Spleen (tissue), 11 donors: Measurements from ENCODE around the gene LRRC59. TPM values are rescaled to one million over a fixed set of nuclear protein-coding genes. Genes with fewer than 3 reads are reported as not detected.
A peak's percentile ranks its signal among the peaks of the same experiment; 100 is the strongest.

Experiments
- DNase-seq: peaks from one replicate; pipeline ENCODE4 v3.0.0-alpha.2; 2020
- H3K27ac ChIP-seq, 8 donors: fragments of 200-600 bp; sonication (generic) in 7 of 8; 1 replicate in 4 of 8; 2 replicates in 4 of 8; pipeline versions ENCODE4 v1.5.0 to v1.8.0; 2016 to 2021; ENCODE audit warnings: inconsistent platforms in 4 of 8, mild to moderate bottlenecking in 4 of 8, moderate library complexity in 1 of 8
- H3K27me3 ChIP-seq, 7 donors: fragments of 200-600 bp; sonication (generic) in 6 of 7; replicated peaks in 1 of 7; 1 replicate in 4 of 7; 2 replicates in 3 of 7; pipeline versions ENCODE4 v1.5.0 to v1.8.0; 2016 to 2021; ENCODE audit warnings: inconsistent platforms in 3 of 7, mild to moderate bottlenecking in 1 of 7
- H3K36me3 ChIP-seq, 6 donors: fragments of 200-600 bp; sonication (generic) in 5 of 6; 1 replicate in 4 of 6; 2 replicates in 2 of 6; pipeline versions ENCODE4 v1.5.0 to v1.8.0; 2016 to 2021; ENCODE audit warnings: inconsistent platforms in 2 of 6
- H3K4me1 ChIP-seq, 6 donors: fragments of 200-600 bp; sonication (generic) in 5 of 6; 1 replicate in 3 of 6; 2 replicates in 3 of 6; pipeline versions ENCODE4 v1.5.0 to v1.8.0; 2016 to 2021; ENCODE audit warnings: inconsistent platforms in 3 of 6
- H3K4me3 ChIP-seq, 8 donors: fragments of 200-600 bp; sonication (generic) in 7 of 8; 1 replicate in 4 of 8; 2 replicates in 4 of 8; pipeline versions ENCODE4 v1.5.0 to v1.8.0; 2016 to 2021; ENCODE audit warnings: inconsistent platforms in 4 of 8, mild to moderate bottlenecking in 4 of 8, moderate library complexity in 2 of 8
- H3K9me3 ChIP-seq, 8 donors: fragments of 200-600 bp; sonication (generic) in 7 of 8; 1 replicate in 4 of 8; 2 replicates in 4 of 8; pipeline versions ENCODE4 v1.5.0 to v1.8.0; 2016 to 2021; ENCODE audit warnings: inconsistent platforms in 4 of 8
- POLR2A ChIP-seq, 3 donors: fragments of 450-650 bp; IDR thresholded peaks; one replicate each; pipeline ENCODE4 v1.5.1; 2017; ENCODE audit warnings: antibody characterized with exemption in 3 of 3, mild to moderate bottlenecking in 1 of 3
- POLR2AphosphoS5 ChIP-seq, 3 donors: sonication (generic); formaldehyde crosslinking; IDR thresholded peaks; one replicate each; pipeline ENCODE4 v1.5.1; 2017; ENCODE audit warnings: antibody characterized with exemption in 3 of 3
- WGBS, 5 donors: extraction: QIAGEN DNeasy Blood & Tissue Kit in 3 of 5; methylation state at CpG; one replicate each; pipeline versions ENCODE4 v1.1.5 to v1.1.7; 2013 to 2018; 5-methylcytosine and 5-hydroxymethylcytosine counted together
- intact Hi-C: fragments of 100-400 bp; cut with DNase I; formaldehyde crosslinking; loops from one replicate; pipeline ENCODE4 v1.15.0; 2023; ENCODE audit warnings: low total_unique reads
- polyA plus RNA-seq, 3 donors: library from polyadenylated mRNA; stranded (reverse); fragments of 200-250 nt; gene quantifications; one replicate each; pipeline ENCODE4 v1.2.1, GENCODE V29; 2013
- total RNA-seq, 7 donors: library from RNA; depleted of rRNA in 3 of 7; stranded (reverse); fragments of >200 nt in 3 of 7; fragmentation: NEBNext Ultra II Directional in 4 of 7; extraction: Animal tissue kit (Norgen Biotek cat#: 25700) in 4 of 7; gene quantifications; one replicate each; pipeline versions ENCODE4 v1.1.0 to v1.2.1, GENCODE V29; 2016 to 2021
- TF ChIP-seq, protein P1 (sequence below), 11 experiments: fragments of 200-600 bp in 7 of 11; fragments of 450-650 bp in 4 of 11; sonication (generic) in 4 of 11; IDR thresholded peaks in 8 of 11; conservative IDR thresholded peaks in 3 of 11; 1 replicate in 7 of 11; 2 replicates in 4 of 11; pipeline versions ENCODE4 v1.4.0 to v1.8.0; 2016 to 2021; ENCODE audit warnings: antibody characterized with exemption in 11 of 11, inconsistent platforms in 4 of 11, mild to moderate bottlenecking in 1 of 11
- donor health status: healthy with polysubstance abuse.
- donor health status: DM: no; HTN: no; CAD: no; lungs with moderate emphysema.
- donor health status: DM: no; HTN: no; CAD: no.
- donor health status: Bipolar disorder and iron deficiency.
- donor health status: healthy.
- donor health status: DM: no; HTN: no; CAD: no.
- donor health status: DM: yes; HTN: yes; CAD: no.

LRRC59 gene
- total and polyA plus RNA-seq, 10 donors: 12.5 to 71.3 (median 46.1) TPM

- peaks cover 15 to 68% (median 46%) of the 10 kb centered on the region in 6 donors for H3K4me1 ChIP-seq
- H3K36me3 ChIP-seq: peaks cover 0 to 5% (median 0%) of the 10 kb centered on the region in 6 donors
- TF ChIP-seq, protein P1, sequence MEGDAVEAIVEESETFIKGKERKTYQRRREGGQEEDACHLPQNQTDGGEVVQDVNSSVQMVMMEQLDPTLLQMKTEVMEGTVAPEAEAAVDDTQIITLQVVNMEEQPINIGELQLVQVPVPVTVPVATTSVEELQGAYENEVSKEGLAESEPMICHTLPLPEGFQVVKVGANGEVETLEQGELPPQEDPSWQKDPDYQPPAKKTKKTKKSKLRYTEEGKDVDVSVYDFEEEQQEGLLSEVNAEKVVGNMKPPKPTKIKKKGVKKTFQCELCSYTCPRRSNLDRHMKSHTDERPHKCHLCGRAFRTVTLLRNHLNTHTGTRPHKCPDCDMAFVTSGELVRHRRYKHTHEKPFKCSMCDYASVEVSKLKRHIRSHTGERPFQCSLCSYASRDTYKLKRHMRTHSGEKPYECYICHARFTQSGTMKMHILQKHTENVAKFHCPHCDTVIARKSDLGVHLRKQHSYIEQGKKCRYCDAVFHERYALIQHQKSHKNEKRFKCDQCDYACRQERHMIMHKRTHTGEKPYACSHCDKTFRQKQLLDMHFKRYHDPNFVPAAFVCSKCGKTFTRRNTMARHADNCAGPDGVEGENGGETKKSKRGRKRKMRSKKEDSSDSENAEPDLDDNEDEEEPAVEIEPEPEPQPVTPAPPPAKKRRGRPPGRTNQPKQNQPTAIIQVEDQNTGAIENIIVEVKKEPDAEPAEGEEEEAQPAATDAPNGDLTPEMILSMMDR (IDR thresholded peaks at IDR 0.05 in 8 of 11, conservative IDR thresholded peaks at IDR 0.05 in 3 of 11): no peak
- no peak for TF ChIP-seq POLR2AphosphoS5 (IDR thresholded peaks at IDR 0.05)
- H3K27ac ChIP-seq: peak overlapping the region; percentile 19 to 89 (median 84)
- WGBS, 5 donors: 0 to 4% (median 0%) methylated on average over 3 to 7 of the region's 7 CpGs
- intact Hi-C loops: no loop called here
- peak overlapping the region; percentile 56 to 94 (median 75) for H3K4me3 ChIP-seq
- H3K9me3 ChIP-seq: no peaks in the 10 kb centered on the region
- no peak for DNase-seq
- H3K27me3 ChIP-seq: no peaks in the 10 kb centered on the region
Measured at GRCh38 chr17:50426472-50426782, 29.1 kb upstream of the LRRC59 start.

- DNase-seq: peak; percentile 94
- intact Hi-C loops: no loop called here
- Histone ChIP-seq H3K9me3 (no peaks in the 10 kb centered on the region), H3K36me3 (no peaks in the 10 kb centered on the region), H3K27me3 (no peaks in the 10 kb centered on the region), H3K4me3 (peak within 1 kb of the TSS; percentile 56 to 94 (median 75)), H3K4me1 (peaks cover 19 to 73% (median 52%) of the 10 kb centered on the region in 6 donors), H3K27ac (peak within 1 kb of the TSS; percentile 19 to 89 (median 84))
- WGBS, 5 donors: 0 to 2% (median 1%) methylated on average over 14 to 70 of the region's 70 CpGs
- peak; percentile 66 to 82 (median 78) for TF ChIP-seq POLR2AphosphoS5 (IDR thresholded peaks at IDR 0.05)
- TF ChIP-seq, protein P1 (IDR thresholded peaks at IDR 0.05 in 8 of 11, conservative IDR thresholded peaks at IDR 0.05 in 3 of 11): no peak
- TF ChIP-seq POLR2A (IDR thresholded peaks at IDR 0.05): no peak
Measured at GRCh38 chr17:50425682-50426471, 28.6 kb upstream of the LRRC59 start, which contains the start of gene ACSF2. TSS of gene ACSF2 (plus strand) at chr17:50426218. CDS start at chr17:50426262, 44 bp downstream.

- DNase-seq: no peak
- no peak for TF ChIP-seq POLR2AphosphoS5 (IDR thresholded peaks at IDR 0.05)
- TF ChIP-seq POLR2A (IDR thresholded peaks at IDR 0.05): no peak
- TF ChIP-seq, protein P1 (IDR thresholded peaks at IDR 0.05 in 8 of 11, conservative IDR thresholded peaks at IDR 0.05 in 3 of 11): no peak
- peak overlapping the region; percentile 56 to 94 (median 75) for H3K4me3 ChIP-seq
- H3K4me1 ChIP-seq: peaks cover 23 to 80% (median 57%) of the 10 kb centered on the region in 6 donors
- no peaks in the 10 kb centered on the region for H3K36me3 ChIP-seq
- peak overlapping the region; percentile 19 to 89 (median 84) for H3K27ac ChIP-seq
- no peaks in the 10 kb centered on the region for H3K9me3 ChIP-seq
- intact Hi-C loops: no loop called here
- WGBS, 5 donors: 74 to 82% (median 77%) methylated on average over 5 to 8 of the region's 8 CpGs
- H3K27me3 ChIP-seq: no peaks in the 10 kb centered on the region
Measured at GRCh38 chr17:50424996-50425681, 27.8 kb upstream of the LRRC59 start.
